Gastrocnemius medialis (tissue), 4 donors: Measurements from ENCODE around the gene VSTM2B. TPM values are rescaled to one million over a fixed set of nuclear protein-coding genes. Genes with fewer than 3 reads are reported as not detected.

Source experiments
- ATAC-seq, 2 donors: fragments of 150-250 bp; one replicate each; pipeline ENCODE4 v1.9.1; 2016
- DNase-seq, 2 donors: peaks; one replicate each; pipeline ENCODE4 v3.0.0-alpha.2; 2019
- H3K27ac ChIP-seq, 4 donors: fragments of 200-600 bp; sonication (generic); 1 replicate in 1 of 4; 2 replicates in 3 of 4; pipeline ENCODE4 v1.5.1; 2016 to 2018; ENCODE audit warnings: mild to moderate bottlenecking in 2 of 4, moderate library complexity in 1 of 4
- H3K27me3 ChIP-seq, 3 donors: fragments of 200-600 bp; sonication (generic) in 2 of 3; 1 replicate in 1 of 3; 2 replicates in 2 of 3; pipeline versions ENCODE4 v1.5.1 to v1.6.0; 2016 to 2019; ENCODE audit warnings: mild to moderate bottlenecking in 1 of 3, moderate library complexity in 1 of 3
- H3K36me3 ChIP-seq, 2 donors: fragments of 200-600 bp; sonication (generic) in 1 of 2; one replicate each; pipeline ENCODE4 v1.5.1; 2017 to 2018
- H3K4me1 ChIP-seq, 2 donors: fragments of 200-600 bp; sonication (generic) in 1 of 2; one replicate each; pipeline ENCODE4 v1.5.1; 2016 to 2017; ENCODE audit warnings: mild to moderate bottlenecking in 2 of 2
- H3K4me3 ChIP-seq, 4 donors: fragments of 200-600 bp; sonication (generic) in 3 of 4; 1 replicate in 1 of 4; 2 replicates in 3 of 4; pipeline ENCODE4 v1.5.1; 2016 to 2019; ENCODE audit warnings: mild to moderate bottlenecking in 2 of 4
- H3K9me3 ChIP-seq, 3 donors: fragments of 200-600 bp; sonication (generic) in 2 of 3; 1 replicate in 1 of 3; 2 replicates in 2 of 3; pipeline ENCODE4 v1.5.1; 2016 to 2019
- CTCF ChIP-seq, 5 experiments: fragments of 450-650 bp in 3 of 5; fragments of 200-600 bp in 2 of 5; sonication (generic) in 2 of 5; IDR thresholded peaks in 4 of 5; conservative IDR thresholded peaks in 1 of 5; 1 replicate in 4 of 5; 2 replicates in 1 of 5; pipeline ENCODE4 v1.5.1; 2016 to 2019; ENCODE audit warnings: antibody characterized with exemption in 5 of 5, mild to moderate bottlenecking in 3 of 5, moderate library complexity in 3 of 5
- POLR2A ChIP-seq, 2 donors: fragments of 450-650 bp; IDR thresholded peaks; one replicate each; pipeline ENCODE4 v1.6.1; 2017; ENCODE audit warnings: antibody characterized with exemption in 2 of 2, mild to moderate bottlenecking in 2 of 2, moderate library complexity in 2 of 2
- in situ Hi-C, 4 donors: fragments of 200-750 bp; cut with MboI; loops; one replicate each; pipeline versions ENCODE4 v1.15.0 to v1.8.0; 2017; ENCODE audit warnings: low sequenced_read_pairs in 4 of 4
- intact Hi-C: fragments of 100-400 bp; cut with DNase I; formaldehyde crosslinking; loops from one replicate; pipeline ENCODE4 v1.15.1; 2023; ENCODE audit warnings: low total_unique reads
- total RNA-seq, 4 donors: library from RNA; depleted of rRNA; stranded (reverse); fragments of >200 nt; gene quantifications; one replicate each; pipeline versions ENCODE4 v1.1.0 to v1.2.3, GENCODE V29; 2016

Gene VSTM2B
- total RNA-seq, 4 donors from 2014 or later: not detected

GRCh38 chr19:29566496-29567054 is 40.8 kb downstream of the VSTM2B start:
- no peaks in the 10 kb centered on the region for H3K4me1 ChIP-seq
- ATAC-seq: no peak
- DNase-seq: no peak
- H3K4me3 ChIP-seq: no peak overlapping the region
- in situ Hi-C loops (no loop called here), intact Hi-C loops (no loop called here)
- H3K27ac ChIP-seq: no peak overlapping the region
- no peaks in the 10 kb centered on the region for H3K36me3 ChIP-seq
- peaks cover 0 to 7% (median 0%) of the 10 kb centered on the region in 3 donors for H3K27me3 ChIP-seq
- H3K9me3 ChIP-seq: no peaks in the 10 kb centered on the region
- TF ChIP-seq CTCF (IDR thresholded peaks at IDR 0.05 in 4 of 5, conservative IDR thresholded peaks at IDR 0.05 in 1 of 5) (no peak), POLR2A (IDR thresholded peaks at IDR 0.05) (no peak)

DNA sequence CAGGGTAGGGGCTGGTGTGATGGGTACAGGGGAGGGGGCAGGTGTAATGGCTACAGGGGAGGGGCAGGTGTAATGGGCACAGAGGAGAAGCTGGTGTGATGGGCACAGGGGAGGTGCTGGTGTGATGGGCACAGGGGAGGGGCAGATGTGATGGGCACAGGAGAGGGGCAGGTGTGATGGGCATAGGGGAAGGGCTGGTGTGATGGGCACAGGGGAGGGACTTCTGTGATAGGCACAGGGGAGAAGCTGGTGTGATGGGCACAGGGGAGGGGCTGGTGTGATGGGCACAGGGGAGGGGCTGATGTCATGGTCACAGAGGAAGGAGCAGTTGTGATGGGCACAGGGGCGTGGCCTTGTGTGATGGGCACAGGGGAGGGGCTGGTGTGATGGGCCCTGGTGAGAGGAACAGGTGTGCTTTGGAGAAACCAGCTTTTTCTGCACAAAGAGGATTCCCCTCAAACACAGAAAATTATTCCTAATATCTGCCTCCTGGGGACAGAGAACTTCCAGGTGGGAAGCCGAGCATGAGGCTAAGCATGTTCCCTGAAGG is 41.6 kb downstream of the VSTM2B start:
- Histone ChIP-seq H3K4me3 (no peak overlapping the region), H3K4me1 (no peaks in the 10 kb centered on the region), H3K27ac (no peak overlapping the region), H3K27me3 (peaks cover 0 to 14% (median 0%) of the 10 kb centered on the region in 3 donors), H3K36me3 (no peaks in the 10 kb centered on the region), H3K9me3 (no peaks in the 10 kb centered on the region)
- no peak for ATAC-seq
- in situ Hi-C loops (no loop called here), intact Hi-C loops (no loop called here)
- no peak for DNase-seq
- TF ChIP-seq CTCF (IDR thresholded peaks at IDR 0.05 in 4 of 5, conservative IDR thresholded peaks at IDR 0.05 in 1 of 5) (no peak), POLR2A (IDR thresholded peaks at IDR 0.05) (no peak)

DNA sequence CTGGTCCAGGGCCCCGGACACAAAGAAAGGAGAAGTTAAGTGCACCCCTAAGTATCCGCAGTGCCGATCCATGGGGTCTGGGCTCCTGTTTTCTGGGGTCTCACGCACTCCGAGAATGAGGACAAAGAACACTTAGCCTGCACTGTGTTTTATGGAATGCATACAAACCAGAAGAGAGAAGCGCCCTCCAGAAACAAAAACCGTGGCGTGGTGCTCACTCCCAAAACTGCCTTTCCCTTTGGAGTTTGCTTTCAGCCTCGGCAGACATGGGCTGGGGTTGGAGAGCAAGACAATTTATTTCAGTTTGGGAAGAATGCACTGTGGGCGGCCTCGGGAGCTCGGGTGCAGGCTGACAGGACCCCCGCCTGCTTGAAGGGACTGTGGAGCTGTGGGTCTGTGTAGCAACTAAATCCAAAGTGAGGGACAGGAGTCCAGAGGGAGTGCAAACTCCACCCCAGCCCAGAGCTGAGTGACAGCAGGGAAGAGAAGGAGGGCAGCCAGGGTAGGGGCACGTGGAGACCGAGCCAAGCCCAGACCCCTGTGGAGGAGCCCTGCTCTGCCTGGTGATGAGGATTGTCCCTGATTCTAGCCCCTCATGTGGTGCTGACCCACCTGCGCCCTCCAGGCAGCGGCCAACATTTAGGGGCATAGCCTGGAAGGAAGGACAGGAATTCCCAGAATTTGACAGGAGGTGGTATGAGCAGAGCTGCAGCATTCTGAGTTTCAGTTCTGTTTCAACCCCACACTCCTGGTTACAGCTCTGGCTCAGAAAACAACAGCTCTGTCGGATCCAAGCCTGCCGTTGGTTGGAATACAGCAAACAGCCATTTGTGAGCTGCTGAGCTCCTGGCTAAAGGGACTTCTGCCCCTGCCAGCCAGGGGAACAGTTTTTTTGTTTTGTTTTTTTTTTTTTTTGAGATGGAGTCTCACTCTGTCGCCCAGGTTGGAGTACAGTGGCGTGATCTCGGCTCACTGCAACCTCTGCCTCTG is 42.5 kb downstream of the VSTM2B start:
- intact Hi-C loops (no loop called here), in situ Hi-C loops (no loop called here)
- peaks cover 0 to 17% (median 3%) of the 10 kb centered on the region in 3 donors for H3K27me3 ChIP-seq
- no peak for DNase-seq
- TF ChIP-seq POLR2A (IDR thresholded peaks at IDR 0.05): no peak
- H3K27ac ChIP-seq: no peak overlapping the region
- H3K36me3 ChIP-seq: no peaks in the 10 kb centered on the region
- no peaks in the 10 kb centered on the region for H3K4me1 ChIP-seq
- H3K4me3 ChIP-seq: no peak overlapping the region
- no peaks in the 10 kb centered on the region for H3K9me3 ChIP-seq
- no peak for ATAC-seq

GRCh38 chr19:29569038-29569911 is 43.5 kb downstream of the VSTM2B start:
- no peak for DNase-seq
- Histone ChIP-seq H3K4me1 (no peaks in the 10 kb centered on the region), H3K27me3 (peaks cover 0 to 21% (median 5%) of the 10 kb centered on the region in 3 donors), H3K36me3 (no peaks in the 10 kb centered on the region), H3K4me3 (no peak overlapping the region), H3K27ac (no peak overlapping the region), H3K9me3 (no peaks in the 10 kb centered on the region)
- TF ChIP-seq POLR2A (IDR thresholded peaks at IDR 0.05): no peak
- TF ChIP-seq CTCF (IDR thresholded peaks at IDR 0.05 in 4 of 5, conservative IDR thresholded peaks at IDR 0.05 in 1 of 5): no peak
- intact Hi-C loops (no loop called here), in situ Hi-C loops (no loop called here)
- no peak for ATAC-seq
